SK-N-DZ (cell line): ENCODE data around the gene TRIP11.

Experiments
- DNase-seq: peaks from one replicate; pipeline ENCODE4 v3.0.0-alpha.2; 2015; ENCODE audit warnings: low spot score

TRIP11 gene

DNA sequence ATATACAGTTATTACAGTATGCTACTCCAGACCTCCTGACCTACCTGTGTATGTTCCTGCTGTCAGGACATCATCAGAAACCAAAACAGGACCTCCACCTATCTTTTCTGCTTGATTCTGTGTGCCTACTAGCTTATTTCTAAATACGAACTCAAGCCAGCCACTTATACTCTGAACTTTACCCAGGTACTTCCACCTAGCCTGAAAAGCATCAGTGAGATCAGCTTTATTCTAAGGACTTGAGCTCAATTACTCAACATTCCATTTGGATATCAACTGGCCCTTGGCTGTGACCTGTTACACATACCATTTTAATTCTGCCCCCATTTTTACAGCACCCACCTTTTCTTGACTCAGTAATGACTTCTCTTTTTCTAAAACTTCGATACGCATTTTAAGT, 29.2 kb downstream of the TRIP11 start:
- no peak for DNase-seq

DNA sequence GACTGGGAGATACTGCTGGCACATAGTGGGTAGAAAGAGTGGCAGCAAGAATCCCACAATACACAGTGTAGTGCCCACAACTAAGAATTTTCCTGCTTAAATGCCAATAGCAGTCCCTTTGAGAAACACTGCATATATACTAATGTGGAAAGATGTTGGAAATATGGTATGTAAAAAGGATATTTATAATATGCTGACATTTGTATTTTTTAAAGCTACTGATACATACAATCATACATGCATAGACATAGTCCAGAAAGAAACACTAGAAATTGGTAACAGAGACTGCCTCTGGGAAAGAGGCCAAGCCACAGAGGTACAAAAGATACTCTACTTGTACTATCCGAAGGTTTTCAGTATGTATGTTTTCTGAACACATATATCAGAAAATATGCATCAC, 30.3 kb downstream of the TRIP11 start:
- no peak for DNase-seq

DNA sequence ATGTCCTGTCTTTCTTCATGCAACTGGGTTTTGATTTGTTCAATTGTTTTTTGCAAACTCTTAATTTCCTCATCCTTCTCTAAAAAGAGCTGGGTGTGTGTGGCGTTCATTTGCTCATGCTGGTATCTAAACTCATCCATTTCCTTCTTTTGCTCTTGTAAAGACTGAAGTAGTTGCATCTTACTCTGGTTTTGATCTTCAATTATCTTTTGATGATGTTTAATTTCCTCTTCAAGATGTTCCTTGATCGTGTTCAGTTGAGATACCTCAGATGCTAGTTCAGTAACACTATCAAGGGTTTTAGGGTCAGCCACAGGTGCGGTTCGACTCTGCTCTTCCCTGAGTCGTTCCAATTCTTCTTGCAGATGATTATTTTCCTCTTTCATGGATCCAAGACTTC, 34.8 kb downstream of the TRIP11 start:
- no peak for DNase-seq

GRCh38 chr14:92004062-92004461, 35.8 kb downstream of the TRIP11 start:
- no peak for DNase-seq

DNA sequence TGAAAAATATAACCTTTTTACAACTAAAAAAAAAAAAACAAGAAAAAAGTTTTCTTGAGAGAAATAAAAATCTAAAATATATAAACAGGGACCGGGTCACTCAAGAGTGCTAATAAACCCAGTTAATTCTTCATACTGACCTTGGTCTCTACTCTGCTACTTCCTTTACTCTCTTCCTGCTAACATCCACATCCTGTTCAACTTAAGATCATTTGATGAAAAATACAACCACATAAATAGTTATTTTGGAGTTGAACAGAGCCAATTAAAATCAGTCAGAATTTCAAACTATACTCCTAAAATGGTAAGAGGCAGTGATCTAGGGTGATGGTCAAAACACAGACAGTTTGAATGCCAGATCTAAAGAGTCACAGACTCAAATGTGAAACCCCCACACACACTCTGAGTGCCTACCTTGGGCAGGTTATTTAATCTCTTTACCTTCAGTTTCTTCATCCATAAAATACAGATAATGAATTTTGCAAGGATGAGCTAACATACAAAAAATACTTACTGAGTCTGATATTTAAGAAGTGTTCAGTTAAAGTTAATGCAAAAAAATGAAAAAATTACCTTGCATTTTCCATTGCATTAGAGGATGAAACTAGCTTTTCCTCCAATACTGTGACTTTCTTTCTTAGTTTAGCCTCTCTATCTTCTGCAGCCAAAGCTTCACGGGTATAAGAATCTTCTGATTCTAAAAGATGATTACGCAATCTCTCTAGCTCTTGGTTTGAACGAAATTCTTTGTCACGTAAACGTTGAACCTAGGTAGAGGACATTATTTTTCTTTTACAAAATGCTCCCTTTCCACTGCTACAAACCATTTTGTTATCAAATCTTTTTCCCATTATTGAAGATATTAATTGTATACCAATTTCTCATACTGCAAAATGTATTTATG, 40.9 kb downstream of the TRIP11 start:
- DNase-seq = no peak

DNA sequence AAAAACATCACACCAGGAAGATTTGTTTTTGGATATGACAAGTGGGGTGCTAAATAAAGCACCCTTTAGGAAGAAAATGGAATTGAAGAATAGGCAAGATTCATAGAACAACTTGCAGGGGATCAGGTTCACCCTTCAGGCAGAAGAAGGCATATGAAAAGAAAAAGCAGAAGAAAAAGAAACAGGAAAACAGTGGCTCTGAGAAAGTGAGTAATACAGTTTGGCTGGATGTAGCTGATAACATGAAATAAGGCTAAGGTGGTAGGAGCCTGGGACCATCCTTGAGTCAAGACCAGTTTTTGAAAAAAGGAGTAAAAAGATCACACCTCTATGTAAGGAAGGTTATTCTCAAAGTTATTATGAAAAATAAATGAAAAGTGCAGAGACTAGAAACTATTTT, 42.4 kb downstream of the TRIP11 start:
- DNase-seq = no peak

DNA sequence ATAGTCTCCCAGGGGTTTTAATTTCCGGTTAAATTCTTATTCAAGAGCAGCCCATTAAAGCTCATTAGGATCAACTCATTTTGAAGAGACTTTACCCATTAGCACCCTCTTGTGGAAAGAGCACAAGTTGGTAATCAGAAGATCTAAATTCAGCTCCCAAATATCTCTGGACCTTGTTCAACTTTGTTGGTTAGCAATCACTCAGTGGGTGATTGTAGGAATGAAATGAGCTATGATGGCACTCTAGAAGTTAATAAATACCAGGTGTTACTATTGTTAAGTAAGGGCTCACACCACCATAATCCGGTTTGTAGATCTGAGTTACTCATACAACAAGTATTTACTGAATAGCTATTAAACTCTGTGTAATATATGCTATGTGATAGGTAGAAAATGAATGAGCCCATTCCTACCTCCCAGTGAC, 42.9 kb downstream of the TRIP11 start:
- DNase-seq = no peak

- DNase-seq = no peak
Observed at GRCh38 chr14:91987192-91987591, 52.7 kb downstream of the TRIP11 start.

DNA sequence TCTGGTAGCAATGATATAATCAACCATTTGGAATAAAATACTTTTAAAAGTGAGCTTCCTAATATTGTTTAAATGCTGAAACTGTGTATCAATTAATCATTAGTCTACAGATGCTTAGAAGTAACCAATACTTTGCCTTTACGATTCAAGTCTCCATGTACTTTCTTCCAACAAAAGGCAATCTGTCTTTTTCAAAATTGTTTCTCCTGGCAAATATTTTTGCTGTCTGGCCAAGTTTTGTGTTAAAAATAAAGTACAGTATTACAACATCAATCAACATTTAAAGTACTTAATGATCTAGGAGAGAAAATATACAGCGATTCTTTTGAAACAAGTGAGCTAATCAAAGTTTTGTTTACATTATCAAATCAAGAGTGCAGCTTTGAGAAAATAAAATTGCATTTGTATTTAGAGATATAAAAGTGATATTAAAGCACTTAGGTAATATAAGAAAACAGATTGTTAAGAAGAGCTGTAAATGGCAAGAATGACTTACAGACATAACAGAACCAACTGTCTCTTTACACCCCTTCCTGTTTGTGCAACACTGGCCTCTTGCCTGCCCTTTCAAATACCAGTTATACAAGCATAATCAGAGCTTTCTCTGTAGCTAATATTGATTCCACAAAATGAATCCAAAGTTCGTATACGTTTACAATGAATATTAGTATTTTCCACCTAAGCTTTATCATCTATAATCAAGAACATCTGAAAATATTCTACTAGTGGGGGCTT, 54.2 kb downstream of the TRIP11 start:
- no peak for DNase-seq

GRCh38 chr14:91985008-91985407, 54.9 kb downstream of the TRIP11 start:
- no peak for DNase-seq

- DNase-seq = no peak
Observed at GRCh38 chr14:91983588-91983987, 56.3 kb downstream of the TRIP11 start.

- no peak for DNase-seq
Observed at GRCh38 chr14:91980157-91980556, 59.7 kb downstream of the TRIP11 start.

DNA sequence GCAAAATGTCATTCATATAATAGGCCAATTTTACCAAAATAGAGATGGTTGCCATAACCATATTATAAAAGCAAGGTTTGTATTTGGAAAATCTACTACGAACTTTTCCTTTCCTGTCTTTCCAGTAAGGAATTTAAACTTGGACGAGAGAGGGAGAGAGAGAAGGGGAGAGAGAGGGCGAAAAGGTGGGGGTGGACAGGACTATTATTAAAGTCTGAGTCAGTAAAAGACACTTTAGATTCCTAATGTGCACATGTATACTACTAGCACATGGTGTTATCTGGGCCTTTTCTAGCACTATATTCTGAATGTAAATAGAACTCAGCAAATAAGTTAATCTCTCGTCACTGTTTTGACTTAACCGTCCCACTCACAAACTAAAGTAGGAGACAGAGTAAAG, 62.0 kb downstream of the TRIP11 start:
- DNase-seq = no peak

- DNase-seq = no peak
Observed at GRCh38 chr14:91975763-91976162, 64.1 kb downstream of the TRIP11 start.

- no peak for DNase-seq
Observed at GRCh38 chr14:91971188-91971778, 68.6 kb downstream of the TRIP11 start.

GRCh38 chr14:91968280-91968679, 71.6 kb downstream of the TRIP11 start:
- no peak for DNase-seq

- no peak for DNase-seq
Observed at GRCh38 chr14:91964724-91965123, 75.1 kb downstream of the TRIP11 start.

DNA sequence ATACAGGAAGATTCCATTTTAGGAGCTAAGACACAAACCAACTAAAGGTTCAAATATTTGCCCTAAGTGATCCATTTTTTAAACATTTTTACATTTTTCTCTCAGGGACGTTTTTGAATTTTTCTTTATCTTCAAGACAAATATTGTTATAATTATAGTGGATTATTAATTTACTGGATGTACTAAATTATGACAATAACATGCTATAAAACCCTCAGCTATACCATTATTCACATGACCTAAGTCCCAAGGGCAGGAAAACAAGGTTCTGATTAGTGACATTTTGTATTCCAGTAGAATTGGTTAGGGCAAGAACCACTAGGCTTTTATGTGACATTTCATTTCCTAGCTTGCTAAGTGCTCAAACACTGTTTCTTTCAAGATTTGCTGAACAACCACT, 75.8 kb downstream of the TRIP11 start:
- DNase-seq = no peak

DNA sequence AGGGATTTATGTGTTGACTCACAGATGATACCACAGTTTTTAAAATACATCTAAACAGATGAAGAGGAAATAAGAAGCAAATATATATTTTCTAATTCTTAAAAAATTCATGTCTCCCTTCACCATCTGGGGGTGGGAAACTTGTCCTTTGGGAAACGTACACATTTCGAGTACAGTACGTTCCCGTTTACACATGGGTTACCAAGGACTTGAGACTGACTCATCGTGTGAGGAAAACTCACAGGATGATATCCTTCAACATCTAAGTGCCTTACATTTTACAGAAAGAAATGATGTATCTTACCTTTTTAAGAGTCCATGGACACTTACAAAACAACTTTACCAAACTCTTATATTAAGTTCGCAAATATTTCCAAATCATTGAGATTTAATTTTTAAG, 76.4 kb downstream of the TRIP11 start:
- DNase-seq = no peak

- no peak for DNase-seq
Observed at GRCh38 chr14:91961297-91962220, 78.3 kb downstream of the TRIP11 start.

DNA sequence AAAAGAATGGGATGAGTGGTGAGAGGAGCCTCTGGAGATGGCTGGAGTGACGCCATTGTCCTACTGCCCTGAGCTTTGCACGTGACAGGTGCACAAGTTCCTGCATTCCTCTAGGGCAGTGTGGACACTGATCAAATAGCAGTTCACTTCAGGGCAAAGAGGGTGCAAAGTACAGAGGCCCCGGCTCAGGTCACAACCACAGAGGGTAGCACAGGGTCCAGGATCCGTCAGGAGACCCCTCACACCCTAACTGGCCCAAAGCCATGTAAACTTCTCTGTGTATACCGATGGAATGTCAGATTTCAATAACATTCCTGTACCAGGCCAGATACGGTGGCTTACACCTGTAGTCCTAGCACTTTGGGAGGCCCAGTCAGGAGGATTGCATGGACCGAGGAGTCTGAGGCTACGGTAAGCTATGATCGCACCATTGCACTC, 82.0 kb downstream of the TRIP11 start:
- no peak for DNase-seq
